CD8-positive, alpha-beta memory T cell (primary cell): ENCODE results near the gene ZC3H13. TPM values are rescaled to one million over a fixed set of nuclear protein-coding genes. Genes with fewer than 3 reads are reported as not detected.
"Not testable (repeated sequence)": the region's sequence is repeated elsewhere in the genome, so short reads cannot be mapped to it uniquely, and the experiment has no call there.

Source experiments
- CTCF ChIA-PET: fragments of 350-600 bp; sonication (Branson Sonifier 250); formaldehyde crosslinking; loops from one replicate; lab custom pipeline; 2021; ENCODE audit warnings: antibody characterized with exemption; lab: Charles Lee
- POLR2A ChIA-PET: fragments of 350-600 bp; sonication (Branson Sonifier 250); formaldehyde crosslinking; loops from one replicate; lab custom pipeline; 2021; ENCODE audit warnings: antibody characterized with exemption; lab: Charles Lee
- DNase-seq, 5 donors: peaks; one replicate each; pipeline versions ENCODE4 v3.0.0 to v3.0.0-alpha.2; 2020 to 2022; ENCODE audit warnings: mixed read lengths in 1 of 5
- H3K27ac ChIP-seq: one replicate; pipeline ENCODE4 v1.7.0; 2013; ENCODE audit warnings: low read depth, mild to moderate bottlenecking, low read length, moderate library complexity
- H3K27me3 ChIP-seq: 2 replicates; pipeline ENCODE4 v1.7.0; 2013; ENCODE audit warnings: low read length, mild to moderate bottlenecking; ENCODE audit not compliant: insufficient read depth, poor library complexity, severe bottlenecking
- H3K36me3 ChIP-seq: 2 replicates; pipeline ENCODE4 v1.7.0; 2013; ENCODE audit warnings: mild to moderate bottlenecking, low read length, moderate library complexity; ENCODE audit not compliant: insufficient read depth
- H3K4me1 ChIP-seq: 2 replicates; pipeline ENCODE4 v1.7.0; 2013; ENCODE audit warnings: mild to moderate bottlenecking, low read length, moderate library complexity; ENCODE audit not compliant: insufficient read depth
- H3K4me3 ChIP-seq: 2 replicates; pipeline ENCODE4 v1.7.0; 2013; ENCODE audit warnings: mild to moderate bottlenecking, low read length
- H3K9me3 ChIP-seq: 2 replicates; pipeline ENCODE4 v1.7.0; 2013; ENCODE audit warnings: mild to moderate bottlenecking, low read length
- H3K27ac Mint-ChIP-seq, 8 donors: one replicate each; pipeline ENCODE4 v1.8.0; 2020 to 2021; ENCODE audit warnings: mixed read lengths in 8 of 8, mild to moderate bottlenecking in 6 of 8, inconsistent platforms in 3 of 8, moderate library complexity in 3 of 8
- H3K27me3 Mint-ChIP-seq, 2 donors: one replicate each; pipeline ENCODE4 v1.8.0; 2020 to 2021; ENCODE audit warnings: mixed read lengths in 2 of 2, mild to moderate bottlenecking in 1 of 2, moderate library complexity in 1 of 2
- H3K36me3 Mint-ChIP-seq, 3 donors: one replicate each; pipeline ENCODE4 v1.8.0; 2020 to 2021; ENCODE audit warnings: mixed read lengths in 3 of 3, inconsistent platforms in 1 of 3, mild to moderate bottlenecking in 1 of 3
- H3K4me1 Mint-ChIP-seq, 3 donors: one replicate each; pipeline ENCODE4 v1.8.0; 2020 to 2021; ENCODE audit warnings: mixed read lengths in 3 of 3, inconsistent platforms in 1 of 3, mild to moderate bottlenecking in 1 of 3
- H3K4me3 Mint-ChIP-seq, 7 donors: one replicate each; pipeline ENCODE4 v1.8.0; 2020 to 2021; ENCODE audit warnings: mixed read lengths in 7 of 7, mild to moderate bottlenecking in 6 of 7, moderate library complexity in 4 of 7, inconsistent platforms in 2 of 7
- H3K9me3 Mint-ChIP-seq, 5 donors: one replicate each; pipeline ENCODE4 v1.8.0; 2020 to 2022; ENCODE audit warnings: mixed read lengths in 5 of 5, mild to moderate bottlenecking in 3 of 5, moderate library complexity in 2 of 5, inconsistent platforms in 1 of 5
- polyA plus RNA-seq: library from polyadenylated mRNA; unstranded; fragments of 300-500 nt; fragmentation: Illumina TruSeq; gene quantifications from one replicate; pipeline ENCODE4 v1.2.3, GENCODE V29; 2021
- total RNA-seq, 2 experiments: library from RNA; stranded (reverse); gene quantifications; one replicate each; pipeline ENCODE4 v1.2.3, GENCODE V29; 2021

ZC3H13 gene
- total and polyA plus RNA-seq, 3 experiments from 2014 or later: 45.1 to 62.4 (median 49.4) TPM

DNA sequence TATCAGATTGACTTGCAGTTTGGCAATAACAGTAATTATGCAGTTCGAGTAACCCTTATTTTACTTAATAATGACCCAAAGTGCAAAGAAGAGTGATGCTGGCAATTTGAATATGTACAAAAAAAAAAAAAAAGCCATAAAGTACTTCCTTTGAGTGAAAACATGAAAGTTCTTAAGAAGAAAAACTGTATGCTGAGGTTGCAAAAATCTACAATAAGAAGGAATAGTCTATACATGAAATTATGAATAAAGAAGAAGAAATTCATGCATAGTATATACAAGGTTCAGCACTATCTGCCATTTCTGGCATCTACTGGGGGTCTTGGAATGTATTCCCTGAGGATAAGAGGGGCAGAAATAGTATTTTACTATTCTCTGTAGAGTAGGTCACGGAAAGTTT is 55.9 kb downstream of the ZC3H13 start:
- no peaks in the 10 kb centered on the region for H3K9me3 ChIP-seq
- Mint-ChIP-seq H3K36me3 (peaks cover 11 to 71% (median 24%) of the 10 kb centered on the region in 3 donors), H3K27ac (no peak overlapping the region), H3K4me3 (no peak overlapping the region), H3K27me3 (no peaks in the 10 kb centered on the region), H3K9me3 (no peaks in the 10 kb centered on the region), H3K4me1 (peaks cover 11 to 23% (median 20%) of the 10 kb centered on the region in 3 donors)
- H3K27me3 ChIP-seq: no peaks in the 10 kb centered on the region
- H3K4me3 ChIP-seq: no peak overlapping the region
- DNase-seq: no peak
- no peaks in the 10 kb centered on the region for H3K4me1 ChIP-seq
- POLR2A ChIA-PET: no interaction called here
- H3K36me3 ChIP-seq: peaks cover 10% of the 10 kb centered on the region
- no peak overlapping the region for H3K27ac ChIP-seq
- CTCF ChIA-PET: no interaction called here

DNA sequence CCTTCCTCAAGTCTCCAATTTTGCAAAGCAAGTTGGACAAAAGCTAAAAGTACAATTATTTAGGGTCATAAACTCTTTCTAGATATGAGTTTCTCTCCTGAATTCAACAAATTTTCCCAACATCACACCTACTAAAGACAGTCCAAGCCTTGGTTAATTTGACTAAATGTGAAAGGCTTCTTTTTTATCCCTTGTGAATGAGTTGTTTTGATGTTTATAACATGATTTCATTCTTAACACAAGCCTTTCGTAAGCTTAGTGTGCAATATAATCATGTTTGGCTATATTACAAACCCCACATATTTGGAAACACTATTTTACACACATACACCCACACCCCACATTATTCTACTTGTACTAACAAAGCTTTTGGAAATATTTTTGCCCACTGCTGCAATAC is 57.3 kb downstream of the ZC3H13 start:
- no peaks in the 10 kb centered on the region for H3K9me3 ChIP-seq
- CTCF ChIA-PET: no interaction called here
- Mint-ChIP-seq H3K27ac (peak overlapping the region in 3 of 8 donors; percentile 12 to 70 (median 32)), H3K9me3 (no peaks in the 10 kb centered on the region), H3K4me1 (peaks cover 11 to 29% (median 20%) of the 10 kb centered on the region in 3 donors), H3K36me3 (peaks cover 8 to 64% (median 17%) of the 10 kb centered on the region in 3 donors), H3K27me3 (no peaks in the 10 kb centered on the region), H3K4me3 (no peak overlapping the region)
- H3K4me1 ChIP-seq: no peaks in the 10 kb centered on the region
- no peak overlapping the region for H3K4me3 ChIP-seq
- H3K36me3 ChIP-seq: peaks cover 4% of the 10 kb centered on the region
- H3K27ac ChIP-seq: no peak overlapping the region
- H3K27me3 ChIP-seq: no peaks in the 10 kb centered on the region
- DNase-seq: no peak
- POLR2A ChIA-PET: no interaction called here

DNA sequence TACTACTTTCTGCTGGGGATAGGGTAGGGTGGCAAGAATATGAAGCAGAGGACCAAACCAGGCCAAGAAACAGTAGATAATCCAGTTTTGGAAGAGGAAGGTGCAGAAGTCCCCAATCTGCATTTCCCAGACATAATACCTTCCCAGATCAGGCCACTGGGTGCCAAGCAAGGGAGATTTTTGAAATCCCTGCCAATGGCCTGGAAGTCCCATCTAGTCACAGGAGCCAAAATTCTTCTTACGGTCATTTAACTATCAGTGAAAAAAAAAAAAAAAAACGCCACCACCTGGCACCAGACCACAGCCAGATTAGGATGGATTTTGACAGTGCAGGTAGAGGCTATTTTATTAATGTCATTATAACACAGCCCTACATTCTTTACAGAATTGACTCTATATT is 57.8 kb downstream of the ZC3H13 start:
- peak overlapping the region in 1 of 8 donors; percentile 12 for H3K27ac Mint-ChIP-seq
- no peak overlapping the region for H3K4me3 Mint-ChIP-seq
- ChIA-PET CTCF (no interaction called here), POLR2A (no interaction called here)
- H3K36me3 Mint-ChIP-seq: peaks cover 6 to 62% (median 13%) of the 10 kb centered on the region in 3 donors
- no peaks in the 10 kb centered on the region for H3K27me3 Mint-ChIP-seq
- no peaks in the 10 kb centered on the region for H3K9me3 ChIP-seq
- H3K4me1 Mint-ChIP-seq: peaks cover 11 to 29% (median 20%) of the 10 kb centered on the region in 3 donors
- no peak overlapping the region for H3K27ac ChIP-seq
- H3K9me3 Mint-ChIP-seq: no peaks in the 10 kb centered on the region
- DNase-seq: no peak
- H3K36me3 ChIP-seq: peaks cover 4% of the 10 kb centered on the region
- no peak overlapping the region for H3K4me3 ChIP-seq
- H3K4me1 ChIP-seq: no peaks in the 10 kb centered on the region
- H3K27me3 ChIP-seq: no peaks in the 10 kb centered on the region

DNA sequence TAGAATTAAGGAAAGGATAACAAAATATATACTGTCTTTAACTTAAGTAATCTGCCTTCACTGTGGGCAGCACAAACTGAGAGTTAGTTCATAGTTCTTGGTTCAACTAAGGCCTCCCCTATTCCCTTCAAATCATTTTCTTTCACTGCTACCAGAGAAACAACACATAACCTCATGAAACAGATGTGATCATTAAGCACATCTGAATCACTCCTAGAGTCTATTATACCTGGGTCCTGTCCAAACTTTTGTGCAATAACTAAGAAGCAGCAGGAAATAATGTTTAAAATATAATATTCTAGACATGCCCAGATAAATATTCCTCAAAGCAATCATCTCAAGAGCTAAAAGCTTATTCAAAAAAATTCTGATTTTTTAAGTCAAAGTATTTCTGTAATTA is 62.9 kb downstream of the ZC3H13 start:
- Histone ChIP-seq H3K27ac (no peak overlapping the region), H3K4me3 (no peak overlapping the region), H3K27me3 (no peaks in the 10 kb centered on the region), H3K36me3 (peaks cover 34% of the 10 kb centered on the region), H3K4me1 (no peaks in the 10 kb centered on the region), H3K9me3 (no peaks in the 10 kb centered on the region)
- Mint-ChIP-seq H3K27me3 (no peaks in the 10 kb centered on the region), H3K27ac (peak overlapping the region in 1 of 8 donors; percentile 61), H3K4me3 (no peak overlapping the region), H3K36me3 (peaks cover 13 to 67% (median 35%) of the 10 kb centered on the region in 3 donors), H3K9me3 (no peaks in the 10 kb centered on the region), H3K4me1 (peaks cover 16 to 29% (median 23%) of the 10 kb centered on the region in 3 donors)
- DNase-seq: no peak
- ChIA-PET POLR2A (no interaction called here), CTCF (no interaction called here)

DNA sequence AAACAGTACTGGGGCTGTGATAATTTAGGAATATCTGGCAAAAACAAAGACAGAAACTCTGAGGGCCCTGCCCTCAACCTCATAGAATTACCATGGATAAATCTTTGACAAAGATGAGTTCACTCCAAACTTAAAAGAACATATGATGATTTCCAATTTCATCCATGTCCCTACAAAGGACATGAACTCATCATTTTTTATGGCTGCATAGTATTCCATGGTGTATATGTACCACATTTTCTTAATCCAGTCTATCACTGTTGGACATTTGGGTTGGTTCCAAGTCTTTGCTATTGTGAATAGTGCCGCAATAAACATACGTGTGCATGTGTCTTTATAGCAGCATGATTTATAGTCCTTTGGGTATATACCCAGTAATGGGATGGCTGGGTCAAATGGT is 71.4 kb downstream of the ZC3H13 start:
- H3K27ac Mint-ChIP-seq, H3K9me3 ChIP-seq, DNase-seq, H3K4me1 ChIP-seq, H3K36me3 ChIP-seq, H3K27me3 Mint-ChIP-seq, H3K9me3 Mint-ChIP-seq, H3K4me3 Mint-ChIP-seq, H3K4me3 ChIP-seq, POLR2A ChIA-PET, H3K27ac ChIP-seq, CTCF ChIA-PET, H3K27me3 ChIP-seq: not testable (repeated sequence)
- Mint-ChIP-seq H3K4me1 (peaks cover 15 to 38% (median 15%) of the 10 kb centered on the region in 3 donors), H3K36me3 (peaks cover 24 to 77% (median 33%) of the 10 kb centered on the region in 3 donors)

DNA sequence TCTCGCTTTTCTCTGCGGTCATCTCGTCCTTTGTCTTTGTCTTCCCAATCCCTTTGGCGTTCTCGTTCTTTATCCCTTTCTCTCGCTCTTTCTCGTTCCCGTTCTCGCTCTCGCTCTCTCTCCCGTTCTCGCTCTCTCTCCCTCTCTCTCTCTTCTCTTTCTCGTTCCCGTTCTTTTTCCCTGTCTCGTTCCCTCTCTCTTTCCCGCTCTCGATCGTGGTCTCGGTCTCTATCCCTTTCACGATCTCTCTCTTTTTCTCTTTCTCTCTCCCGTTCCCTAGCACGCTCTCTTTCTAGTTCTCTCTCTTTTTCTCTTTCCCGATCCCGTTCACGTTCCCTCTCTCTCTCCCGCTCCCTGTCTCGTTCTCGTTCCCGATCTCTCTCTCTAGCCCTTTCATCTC is 77.2 kb downstream of the ZC3H13 start:
- ChIA-PET CTCF (no interaction called here), POLR2A (no interaction called here)
- H3K27me3 Mint-ChIP-seq: no peaks in the 10 kb centered on the region
- peaks cover 12 to 18% (median 12%) of the 10 kb centered on the region in 3 donors for H3K4me1 Mint-ChIP-seq
- H3K27ac ChIP-seq: no peak overlapping the region
- no peak overlapping the region for H3K4me3 Mint-ChIP-seq
- no peaks in the 10 kb centered on the region for H3K4me1 ChIP-seq
- no peak overlapping the region for H3K4me3 ChIP-seq
- no peaks in the 10 kb centered on the region for H3K9me3 ChIP-seq
- DNase-seq: no peak
- H3K9me3 Mint-ChIP-seq: no peaks in the 10 kb centered on the region
- H3K27ac Mint-ChIP-seq: peak overlapping the region in 3 of 8 donors; percentile 6 to 76 (median 56)
- peaks cover 11% of the 10 kb centered on the region for H3K36me3 ChIP-seq
- peaks cover 13 to 88% (median 34%) of the 10 kb centered on the region in 3 donors for H3K36me3 Mint-ChIP-seq
- no peaks in the 10 kb centered on the region for H3K27me3 ChIP-seq

DNA sequence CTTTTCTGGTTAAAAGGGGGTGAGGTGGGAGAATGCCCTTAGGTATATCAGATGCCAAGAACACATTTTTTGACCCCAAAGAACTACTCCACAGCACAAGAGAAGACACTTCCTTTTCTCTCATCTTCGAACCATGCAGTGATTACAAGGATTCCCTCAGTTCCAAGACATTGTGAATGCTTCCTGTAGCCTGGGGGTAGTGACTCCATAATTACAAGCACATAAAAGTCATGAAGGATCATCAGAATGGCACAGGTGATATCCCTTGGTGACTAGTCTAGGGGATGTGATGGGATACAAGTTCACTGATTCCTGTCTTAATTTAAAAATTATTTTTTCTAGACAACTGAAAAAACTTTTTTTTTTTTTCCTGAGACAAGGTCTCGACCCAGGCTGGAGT is 78.0 kb downstream of the ZC3H13 start:
- no peak overlapping the region for H3K4me3 Mint-ChIP-seq
- peaks cover 14% of the 10 kb centered on the region for H3K36me3 ChIP-seq
- CTCF ChIA-PET: no interaction called here
- H3K4me3 ChIP-seq: no peak overlapping the region
- no peak for DNase-seq
- H3K27ac ChIP-seq: no peak overlapping the region
- H3K27ac Mint-ChIP-seq: peak overlapping the region in 2 of 8 donors; percentile 6 to 54
- no peaks in the 10 kb centered on the region for H3K9me3 ChIP-seq
- H3K4me1 ChIP-seq: no peaks in the 10 kb centered on the region
- H3K27me3 Mint-ChIP-seq: no peaks in the 10 kb centered on the region
- POLR2A ChIA-PET: no interaction called here
- H3K4me1 Mint-ChIP-seq: peaks cover 9 to 15% (median 12%) of the 10 kb centered on the region in 3 donors
- H3K9me3 Mint-ChIP-seq: no peaks in the 10 kb centered on the region
- no peaks in the 10 kb centered on the region for H3K27me3 ChIP-seq
- peaks cover 16 to 90% (median 36%) of the 10 kb centered on the region in 3 donors for H3K36me3 Mint-ChIP-seq

DNA sequence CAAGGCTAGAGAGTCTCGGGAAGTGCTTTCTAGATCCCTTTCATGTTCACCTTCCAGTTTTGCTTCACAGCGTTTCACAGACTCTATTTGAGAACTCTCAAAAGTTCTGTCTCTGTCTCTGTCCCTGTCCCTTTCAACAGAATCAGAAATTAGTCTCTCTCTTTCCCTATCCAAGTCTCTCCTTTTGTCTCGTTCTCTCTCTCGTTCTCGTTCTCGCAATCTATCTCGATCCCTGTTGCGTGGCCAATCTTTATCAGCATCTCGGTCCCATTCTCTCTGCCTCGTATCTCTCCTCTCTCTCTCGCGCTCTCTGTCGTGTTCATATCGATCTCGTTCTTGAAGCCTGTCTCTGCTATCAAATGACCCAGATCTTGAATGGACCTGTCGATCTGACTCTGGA is 85.0 kb downstream of the ZC3H13 start:
- peaks cover 20 to 85% (median 38%) of the 10 kb centered on the region in 3 donors for H3K36me3 Mint-ChIP-seq
- H3K27me3 ChIP-seq: no peaks in the 10 kb centered on the region
- DNase-seq: no peak
- peaks cover 0 to 8% (median under 1%) of the 10 kb centered on the region in 3 donors for H3K4me1 Mint-ChIP-seq
- H3K4me3 Mint-ChIP-seq: peak overlapping the region in 1 of 7 donors; percentile 59
- H3K27me3 Mint-ChIP-seq: no peaks in the 10 kb centered on the region
- no peaks in the 10 kb centered on the region for H3K9me3 ChIP-seq
- peaks cover 23% of the 10 kb centered on the region for H3K36me3 ChIP-seq
- H3K4me1 ChIP-seq: no peaks in the 10 kb centered on the region
- POLR2A ChIA-PET: no interaction called here
- CTCF ChIA-PET: no interaction called here
- H3K9me3 Mint-ChIP-seq: no peaks in the 10 kb centered on the region
- H3K27ac Mint-ChIP-seq: peak overlapping the region in 3 of 8 donors; percentile 5 to 75 (median 20)
- no peak overlapping the region for H3K4me3 ChIP-seq
- no peak overlapping the region for H3K27ac ChIP-seq
